H1 (cell line): ENCODE data around the gene TRABD. TPM values are rescaled to one million over a fixed set of nuclear protein-coding genes. Genes with fewer than 3 reads are reported as not detected.

Experiments used
- CTCF ChIA-PET: fragments of 300-600 bp; sonication (Branson Sonifier 250); formaldehyde crosslinking; loops from one replicate; lab custom pipeline; 2021; ENCODE audit not compliant: partially characterized antibody; lab: Charles Lee
- POLR2A ChIA-PET: fragments of 300-600 bp; sonication (Branson Sonifier 250); formaldehyde crosslinking; loops from one replicate; lab custom pipeline; 2021; ENCODE audit warnings: inconsistent platforms; ENCODE audit not compliant: partially characterized antibody; lab: Charles Lee
- DNase-seq, 2 experiments: peaks; one replicate each; pipeline versions ENCODE4 v3.0.0 to v3.0.0-alpha.2; 2010 to 2022; ENCODE audit warnings: low spot score in 2 of 2, low read depth in 1 of 2, mixed read lengths in 1 of 2
- FAIRE-seq: peaks from 2 replicates; lab custom pipeline; 2011; peaks lifted over from hg19 to GRCh38; lab: Jason Lieb, UNC
- H2AFZ ChIP-seq: 2 replicates; pipeline ENCODE4 v1.8.1; 2012; ENCODE audit warnings: low read length, inconsistent platforms
- H2AK5ac ChIP-seq: 2 replicates; pipeline ENCODE4 v1.6.1; 2013; ENCODE audit warnings: low read depth, low read length
- H2BK120ac ChIP-seq: replicated peaks from 2 replicates; pipeline ENCODE3; 2013; ENCODE audit warnings: low read depth, low read length, inconsistent platforms
- H2BK12ac ChIP-seq: 2 replicates; pipeline ENCODE4 v1.6.1; 2013; ENCODE audit warnings: low read depth, low read length
- H2BK15ac ChIP-seq: 2 replicates; pipeline ENCODE4 v1.6.1; 2013; ENCODE audit warnings: low read length
- H2BK20ac ChIP-seq: 2 replicates; pipeline ENCODE4 v1.6.1; 2013; ENCODE audit warnings: low read length
- H2BK5ac ChIP-seq: 2 replicates; pipeline ENCODE4 v1.6.1; 2013; ENCODE audit warnings: low read depth, low read length
- H3K14ac ChIP-seq: 2 replicates; pipeline ENCODE4 v1.6.1; 2013; ENCODE audit warnings: inconsistent platforms; ENCODE audit not compliant: insufficient read length
- H3K18ac ChIP-seq: 2 replicates; pipeline ENCODE4 v1.6.1; 2013; ENCODE audit warnings: low read length; ENCODE audit errors: extremely low read depth
- H3K23ac ChIP-seq: 2 replicates; pipeline ENCODE4 v1.6.1; 2013; ENCODE audit warnings: inconsistent platforms; ENCODE audit not compliant: insufficient read length
- H3K23me2 ChIP-seq: 2 replicates; pipeline ENCODE4 v1.6.1; 2013; ENCODE audit warnings: low read depth, low read length
- H3K27ac ChIP-seq: 2 replicates; pipeline ENCODE4 v1.6.1; 2011; ENCODE audit warnings: low read depth, low read length, inconsistent platforms
- H3K27me3 ChIP-seq, 4 experiments: replicated peaks in 1 of 4; 1 replicate in 1 of 4; 2 replicates in 3 of 4; pipeline versions ENCODE4 v1.6.1 to v1.8.1; 2011 to 2013; ENCODE audit warnings: low read length in 3 of 4, mild to moderate bottlenecking in 3 of 4, inconsistent platforms in 2 of 4, mixed read lengths in 2 of 4, moderate library complexity in 1 of 4; ENCODE audit not compliant: control insufficient read depth in 3 of 4, insufficient read depth in 3 of 4; ENCODE audit errors: extremely low read depth in 1 of 4
- H3K36me3 ChIP-seq, 4 experiments: 2 replicates each; pipeline versions ENCODE4 v1.6.1 to v1.8.1; 2011 to 2013; ENCODE audit warnings: mild to moderate bottlenecking in 4 of 4, low read length in 3 of 4, moderate library complexity in 2 of 4, control low read depth in 1 of 4, inconsistent platforms in 1 of 4; ENCODE audit not compliant: insufficient read depth in 4 of 4, control insufficient read depth in 2 of 4
- H3K4ac ChIP-seq: replicated peaks from 2 replicates; pipeline ENCODE3; 2013; ENCODE audit warnings: low read length, low read depth, mixed read lengths, inconsistent platforms; ENCODE audit not compliant: insufficient read length
- H3K4me1 ChIP-seq, 4 experiments: replicated peaks in 1 of 4; 1 replicate in 1 of 4; 2 replicates in 3 of 4; pipeline versions ENCODE4 v1.6.1 to v1.8.1; 2011 to 2013; ENCODE audit warnings: low read length in 3 of 4, inconsistent platforms in 2 of 4, mixed read lengths in 1 of 4; ENCODE audit not compliant: insufficient read depth in 4 of 4, control insufficient read depth in 3 of 4
- H3K4me2 ChIP-seq, 2 experiments: 2 replicates each; pipeline versions ENCODE4 v1.6.1 to v1.8.1; 2011 to 2013; ENCODE audit warnings: low read depth in 2 of 2, low read length in 2 of 2, control low read depth in 1 of 2, inconsistent platforms in 1 of 2, mild to moderate bottlenecking in 1 of 2; ENCODE audit not compliant: insufficient read depth in 1 of 2
- H3K4me3 ChIP-seq, 4 experiments: fragments of 200-600, 300-600 bp in 1 of 4; sonication (generic), shearing (Covaris generic), sonication (Bioruptor Twin) in 1 of 4; 2 replicates each; pipeline versions ENCODE4 v1.5.1 to v1.8.1; 2011 to 2016; ENCODE audit warnings: low read length in 4 of 4, low read depth in 3 of 4, control low read depth in 2 of 4, inconsistent platforms in 2 of 4, mild to moderate bottlenecking in 2 of 4, mixed read lengths in 1 of 4, moderate library complexity in 1 of 4; ENCODE audit not compliant: insufficient read depth in 2 of 4; ENCODE audit errors: extremely low read depth in 1 of 4
- H3K56ac ChIP-seq: replicated peaks from 2 replicates; pipeline ENCODE3; 2013; ENCODE audit warnings: low read depth, mild to moderate bottlenecking, mixed read lengths, low read length, inconsistent platforms; ENCODE audit not compliant: insufficient read length
- H3K79me1 ChIP-seq: 2 replicates; pipeline ENCODE4 v1.6.1; 2013; ENCODE audit warnings: low read depth, low read length, control low read depth
- H3K79me2 ChIP-seq, 2 experiments: 2 replicates each; pipeline versions ENCODE4 v1.6.1 to v1.8.1; 2012 to 2013; ENCODE audit warnings: low read length in 2 of 2, mild to moderate bottlenecking in 2 of 2, inconsistent platforms in 1 of 2; ENCODE audit not compliant: insufficient read depth in 2 of 2, control insufficient read depth in 1 of 2
- H3K9ac ChIP-seq, 4 experiments: replicated peaks in 1 of 4; 1 replicate in 1 of 4; 2 replicates in 3 of 4; pipeline versions ENCODE4 v1.6.1 to v1.8.1; 2011 to 2013; ENCODE audit warnings: low read depth in 3 of 4, low read length in 3 of 4, control low read depth in 2 of 4, mild to moderate bottlenecking in 2 of 4, moderate library complexity in 2 of 4, inconsistent platforms in 1 of 4; ENCODE audit errors: extremely low read depth in 1 of 4
- H3K9me3 ChIP-seq, 2 experiments: 2 replicates each; pipeline versions ENCODE4 v1.6.1 to v1.8.1; 2012 to 2013; ENCODE audit warnings: mild to moderate bottlenecking in 2 of 2, moderate library complexity in 2 of 2, control low read depth in 1 of 2, inconsistent platforms in 1 of 2, low read depth in 1 of 2, low read length in 1 of 2, mixed read lengths in 1 of 2; ENCODE audit not compliant: insufficient read depth in 2 of 2
- H4K20me1 ChIP-seq, 2 experiments: replicated peaks in 1 of 2; 2 replicates each; pipeline versions ENCODE3 to v1.8.1; 2011 to 2013; ENCODE audit warnings: inconsistent platforms in 2 of 2, low read length in 2 of 2, mild to moderate bottlenecking in 1 of 2; ENCODE audit not compliant: insufficient read depth in 2 of 2, control insufficient read depth in 1 of 2
- H4K5ac ChIP-seq: 2 replicates; pipeline ENCODE4 v1.6.1; 2013; ENCODE audit warnings: low read length, low read depth, mixed read lengths, inconsistent platforms; ENCODE audit not compliant: insufficient read length
- H4K8ac ChIP-seq: 2 replicates; pipeline ENCODE4 v1.8.0; 2013; ENCODE audit warnings: mild to moderate bottlenecking, moderate library complexity, low read length, inconsistent platforms; ENCODE audit not compliant: insufficient read depth; ENCODE audit errors: extremely low read depth
- H4K91ac ChIP-seq: replicated peaks from 2 replicates; pipeline ENCODE3; 2013; ENCODE audit warnings: low read length, mixed read lengths, inconsistent platforms; ENCODE audit not compliant: insufficient read length
- ASH2L ChIP-seq: fragments of 200-600, 300-600 bp; sonication (generic); IDR thresholded peaks from one replicate; pipeline ENCODE4 v1.7.1; 2017; ENCODE audit warnings: low read length
- CHD1 ChIP-seq: IDR thresholded peaks from 2 replicates; pipeline ENCODE4 v1.6.1; 2012; ENCODE audit warnings: low read depth, low read length, improper control_type of control experiment
- EGR1 ChIP-seq: IDR thresholded peaks from 2 replicates; pipeline ENCODE4 v1.6.1; 2011; ENCODE audit warnings: low read depth, low read length, borderline replicate concordance
- RBBP5 ChIP-seq: IDR thresholded peaks from 2 replicates; pipeline ENCODE4 v1.7.1; 2012; ENCODE audit warnings: low read depth, mild to moderate bottlenecking, inconsistent platforms, low read length, moderate library complexity, borderline replicate concordance
- SIN3A ChIP-seq, 2 experiments: IDR thresholded peaks in 1 of 2; conservative IDR thresholded peaks in 1 of 2; 2 replicates each; pipeline ENCODE4 v1.6.1; 2011 to 2012; ENCODE audit warnings: low read length in 2 of 2, improper control_type of control experiment in 1 of 2, low read depth in 1 of 2, mild to moderate bottlenecking in 1 of 2
- TEAD4 ChIP-seq: IDR thresholded peaks from 2 replicates; pipeline ENCODE4 v1.6.1; 2012; ENCODE audit warnings: low read depth, low read length, inconsistent platforms, mixed read lengths
- WGBS, 2 experiments: shearing (Covaris generic) in 1 of 2; methylation state at CpG; one replicate each; pipeline versions ENCODE4 v1.1.6 to v1.1.7; 2013 to 2015; ENCODE audit warnings: low lambda C conversion rate in 2 of 2, mixed read lengths in 2 of 2, inconsistent platforms in 1 of 2, low coverage in 1 of 2, missing lambda C conversion rate in 1 of 2; ENCODE audit not compliant: insufficient replicate concordance in 2 of 2, insufficient coverage in 1 of 2, insufficient read length in 1 of 2; ENCODE audit errors: extremely low coverage in 1 of 2, missing lambda C conversion rate in 1 of 2; 5-methylcytosine and 5-hydroxymethylcytosine counted together
- polyA plus RNA-seq, 7 experiments: library from polyadenylated mRNA; depleted of rRNA in 3 of 7; stranded (reverse) in 5 of 7; unstranded in 2 of 7; fragments of >200 nt in 5 of 7; fragments of 200-250 nt in 2 of 7; gene quantifications; 1 replicate in 5 of 7; 2 replicates in 1 of 7; 4 replicates in 1 of 7; pipeline versions ENCODE4 v1.2.1 to v1.2.3, GENCODE V29; 2011 to 2013; ENCODE audit warnings: missing spikeins in 2 of 7, mixed read lengths in 2 of 7
- total RNA-seq: library from RNA; stranded (reverse); fragmentation: NEBNext Ultra II Directional; extraction: Animal tissue kit (Norgen Biotek cat#: 25700); gene quantifications from 2 replicates; pipeline ENCODE4 v1.2.1, GENCODE V29; 2021

The TRABD gene
- total and polyA plus RNA-seq, 2 of the 8 experiments (the other 6 are each of a cell fraction or from before 2014, with no cell fraction given) = 44.2 to 57.5 TPM

DNA sequence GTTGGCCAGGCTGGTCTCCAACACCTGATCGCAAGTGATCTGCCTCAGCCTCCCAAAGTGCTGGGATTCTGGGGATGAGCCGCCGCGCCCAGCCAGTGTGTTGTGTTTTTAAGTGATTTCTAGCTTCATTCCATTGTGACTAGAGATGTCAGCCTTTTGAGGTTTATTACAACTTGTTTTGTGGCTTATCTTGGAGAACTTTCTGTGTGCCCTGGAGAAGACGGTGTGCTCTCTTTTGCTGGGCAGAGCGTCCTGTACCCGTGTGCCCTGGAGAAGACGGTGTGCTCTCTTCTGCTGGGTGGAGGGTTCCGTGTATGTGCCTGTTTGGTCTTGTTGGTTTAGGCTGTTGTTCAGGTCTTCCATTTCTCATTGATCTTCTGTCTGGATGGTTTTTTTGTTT lies 27.6 kb downstream of the TRABD start:
- Histone ChIP-seq H2BK12ac (no peak overlapping the region), H2BK5ac (no peak overlapping the region), H3K9ac (no peak overlapping the region), H2AK5ac (no peak overlapping the region), H4K20me1 (peaks cover 6 to 24% of the 10 kb centered on the region in 2 experiments), H3K4me2 (no peak overlapping the region), H3K27me3 (no peaks in the 10 kb centered on the region), H2AFZ (no peak overlapping the region), H3K27ac (no peak overlapping the region), H3K14ac (no peak overlapping the region), H3K4ac (no peak overlapping the region), H3K79me1 (peaks cover 3% of the 10 kb centered on the region; the same call in 1 of the 2 replicates), H3K23me2 (no peaks in the 10 kb centered on the region), H3K23ac (no peak overlapping the region), H2BK15ac (no peak overlapping the region), H3K9me3 (no peaks in the 10 kb centered on the region), H3K36me3 (peaks cover 8 to 45% (median 35%) of the 10 kb centered on the region in 4 experiments), H3K56ac (no peak overlapping the region), H4K8ac (no peak overlapping the region), H3K4me1 (peaks cover 0 to 3% (median 0%) of the 10 kb centered on the region in 4 experiments; a peak in 2 of 7 replicates), H3K18ac (no peak overlapping the region), H2BK20ac (no peak overlapping the region), H3K79me2 (peaks cover 0 to 11% of the 10 kb centered on the region in 2 experiments; a peak in 1 of 4 replicates), H3K4me3 (no peak overlapping the region), H4K91ac (no peak overlapping the region), H4K5ac (no peak overlapping the region), H2BK120ac (no peak overlapping the region)
- DNase-seq (no peak), FAIRE-seq (no peak)
- TF ChIP-seq EGR1 = no peak
- no peak for TF ChIP-seq SIN3A (conservative IDR thresholded peaks at IDR 0.05 in 1 of 2, IDR thresholded peaks at IDR 0.05 in 1 of 2; ENCODE audit: low read depth in 1 of 2, low read length in 2 of 2)
- TF ChIP-seq CHD1 = no peak
- TF ChIP-seq RBBP5 = no peak
- TF ChIP-seq ASH2L = no peak
- TF ChIP-seq TEAD4 = no peak
- ChIA-PET CTCF (interaction anchor here (3.4 kb wide), 1 partner anchor 64 kb away, joined by 20 read pairs; no protein-coding TSS in a partner anchor), POLR2A (no interaction called here)
- 95% methylated on average over 9 of the region's 9 CpGs; no CpG with 5 or more reads in 1 of the 2 experiments for WGBS, 2 experiments
